Measurements from ENCODE around the gene UPF2. TPM values are rescaled to one million over a fixed set of nuclear protein-coding genes. Genes with fewer than 3 reads are reported as not detected.

UPF2 gene
- total and polyA plus RNA-seq, 2 donors from 2014 or later: 8.4 to 19.4 TPM

DNA sequence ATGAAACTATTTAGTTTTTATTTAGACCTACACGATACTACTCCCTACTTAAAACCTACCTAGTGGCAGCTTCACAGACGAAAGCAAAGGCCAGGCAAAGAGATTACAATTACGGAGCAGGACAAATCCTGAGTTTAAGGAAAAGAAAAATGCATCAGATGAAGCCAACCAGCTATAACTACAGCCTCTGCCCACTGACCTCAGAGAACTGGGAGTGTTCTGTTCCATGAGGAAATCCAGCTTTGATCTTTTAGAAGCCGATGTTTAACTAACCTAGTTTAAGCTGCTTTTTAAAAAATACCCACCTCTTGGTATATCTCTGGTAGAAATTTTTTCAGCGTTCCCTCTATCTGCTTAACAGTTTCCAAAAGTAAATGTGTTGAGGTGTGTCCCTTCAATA lies 3.0 kb upstream of the UPF2 start:
- H3K27me3 ChIP-seq (ENCODE audit: control insufficient read depth, insufficient read depth, low read length): no peaks in the 10 kb centered on the region
- H3K9me3 ChIP-seq (ENCODE audit: control insufficient read depth in 2 of 3, insufficient read depth in 1 of 3, low read length in 3 of 3): no peaks in the 10 kb centered on the region
- DNase-seq: no peak
- intact Hi-C loops (cut with DNase I): no loop called here
- peaks cover 4 to 6% (median 4%) of the 10 kb centered on the region in 3 donors for H3K4me1 ChIP-seq (ENCODE audit: control insufficient read depth in 2 of 3, insufficient read depth in 2 of 3, low read depth in 1 of 3, low read length in 3 of 3)
- no peak overlapping the region for H3K9ac ChIP-seq (ENCODE audit: low read length in 3 of 3)
- no peak overlapping the region for H3K27ac ChIP-seq (ENCODE audit: low read depth in 2 of 2, low read length in 2 of 2)
- H3K4me3 ChIP-seq (ENCODE audit: low read length in 3 of 3): no peak overlapping the region
- TF ChIP-seq CTCF (IDR thresholded peaks at IDR 0.05; ENCODE audit: borderline replicate concordance, extremely low read depth, insufficient read depth): no peak
- no peaks in the 10 kb centered on the region for H3K36me3 ChIP-seq (ENCODE audit: control insufficient read depth in 2 of 3, insufficient read depth in 3 of 3, low read length in 3 of 3)
- FAIRE-seq: no peak

GRCh38 chr10:12042409-12042796 lies 206 bp downstream of the UPF2 start:
- FAIRE-seq (no peak), DNase-seq (peak in 3 of 5 donors; percentile 54 to 91 (median 74))
- no peak for TF ChIP-seq CTCF (IDR thresholded peaks at IDR 0.05; ENCODE audit: borderline replicate concordance, extremely low read depth, insufficient read depth)
- H3K4me1 ChIP-seq (ENCODE audit: control insufficient read depth in 2 of 3, insufficient read depth in 2 of 3, low read depth in 1 of 3, low read length in 3 of 3): peaks cover 4 to 6% (median 4%) of the 10 kb centered on the region in 3 donors
- no peaks in the 10 kb centered on the region for H3K27me3 ChIP-seq (ENCODE audit: control insufficient read depth, insufficient read depth, low read length)
- peak overlapping the region; percentile 100 for H3K27ac ChIP-seq (ENCODE audit: low read depth in 2 of 2, low read length in 2 of 2)
- intact Hi-C loops (cut with DNase I): no loop called here
- no peaks in the 10 kb centered on the region for H3K9me3 ChIP-seq (ENCODE audit: control insufficient read depth in 2 of 3, insufficient read depth in 1 of 3, low read length in 3 of 3)
- H3K9ac ChIP-seq (ENCODE audit: low read length in 3 of 3): peak overlapping the region; percentile 75 to 91 (median 81)
- peak overlapping the region; percentile 67 to 91 (median 76) for H3K4me3 ChIP-seq (ENCODE audit: low read length in 3 of 3)
- no peaks in the 10 kb centered on the region for H3K36me3 ChIP-seq (ENCODE audit: control insufficient read depth in 2 of 3, insufficient read depth in 3 of 3, low read length in 3 of 3)

DNA sequence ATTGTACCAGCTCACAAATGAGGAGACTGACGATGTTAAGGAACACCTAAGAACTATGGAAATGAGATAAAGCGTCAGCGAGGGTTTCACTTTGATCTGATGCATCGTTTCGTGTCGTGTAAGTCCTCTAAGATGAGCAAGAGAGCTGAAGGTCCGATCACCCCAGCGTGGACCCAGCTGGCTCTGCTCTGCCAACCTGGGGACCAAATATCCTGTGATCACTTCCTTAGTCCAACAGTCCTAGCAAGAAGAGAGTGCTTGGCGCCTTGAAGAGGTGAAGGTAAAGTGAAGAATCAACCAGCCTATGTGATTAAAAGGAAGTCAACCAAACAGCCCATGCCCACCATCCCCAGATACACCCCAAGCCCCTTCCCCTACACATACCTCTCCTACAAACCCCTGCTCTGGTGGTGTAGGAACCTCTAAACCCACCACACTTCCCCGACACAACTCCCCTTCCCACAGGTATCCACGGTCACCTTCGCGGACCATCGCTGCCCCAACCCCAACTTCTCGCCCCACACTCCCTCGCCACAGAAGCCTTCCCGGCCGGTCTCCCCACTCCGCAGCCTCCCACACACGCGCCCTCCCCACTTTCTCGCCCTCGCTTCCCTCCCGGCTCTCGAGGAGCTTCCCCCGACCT lies 722 bp downstream of the UPF2 start:
- no peak for FAIRE-seq
- Histone ChIP-seq H3K4me1 (ENCODE audit: control insufficient read depth in 2 of 3, insufficient read depth in 2 of 3, low read depth in 1 of 3, low read length in 3 of 3) (peaks cover 4 to 6% (median 4%) of the 10 kb centered on the region in 3 donors), H3K36me3 (ENCODE audit: control insufficient read depth in 2 of 3, insufficient read depth in 3 of 3, low read length in 3 of 3) (no peaks in the 10 kb centered on the region), H3K27ac (ENCODE audit: low read depth in 2 of 2, low read length in 2 of 2) (peak overlapping the region; percentile 100), H3K9me3 (ENCODE audit: control insufficient read depth in 2 of 3, insufficient read depth in 1 of 3, low read length in 3 of 3) (no peaks in the 10 kb centered on the region), H3K4me3 (ENCODE audit: low read length in 3 of 3) (peak overlapping the region; percentile 67 to 91 (median 76)), H3K9ac (ENCODE audit: low read length in 3 of 3) (peak overlapping the region; percentile 38 to 91 (median 81)), H3K27me3 (ENCODE audit: control insufficient read depth, insufficient read depth, low read length) (no peaks in the 10 kb centered on the region)
- DNase-seq: peak in 4 of 5 donors; percentile 12 to 57 (median 34)
- no peak for TF ChIP-seq CTCF (IDR thresholded peaks at IDR 0.05; ENCODE audit: borderline replicate concordance, extremely low read depth, insufficient read depth)
- intact Hi-C loops (cut with DNase I): no loop called here
